GM19193 (cell line): ENCODE results near the gene MTFR1L.

ENCODE experiments used
- POLR2A ChIP-seq: IDR thresholded peaks from 4 replicates; pipeline ENCODE4 v1.6.1; 2011; ENCODE audit not compliant: insufficient read depth, insufficient read length; ENCODE audit errors: extremely low read depth

MTFR1L gene

GRCh38 chr1:25810341-25811299 is 9.1 kb upstream of the MTFR1L start:
- TF ChIP-seq POLR2A, result no peak

GRCh38 chr1:25811384-25812082 is 8.2 kb upstream of the MTFR1L start:
- no peak for TF ChIP-seq POLR2A

GRCh38 chr1:25813071-25813733 is 6.6 kb upstream of the MTFR1L start:
- TF ChIP-seq POLR2A, result no peak

GRCh38 chr1:25813734-25814471 is 5.9 kb upstream of the MTFR1L start:
- TF ChIP-seq POLR2A, result no peak

GRCh38 chr1:25814549-25815087 is 5.1 kb upstream of the MTFR1L start:
- no peak for TF ChIP-seq POLR2A

GRCh38 chr1:25815208-25816111 is 4.3 kb upstream of the MTFR1L start:
- TF ChIP-seq POLR2A, result no peak

- TF ChIP-seq POLR2A, result no peak
These were observed 3.5 kb upstream of the MTFR1L start for GRCh38 chr1:25816112-25816718.

- no peak for TF ChIP-seq POLR2A
These were observed 1.8 kb upstream of the MTFR1L start for GRCh38 chr1:25817840-25818501.

GRCh38 chr1:25818569-25818968 is 1.2 kb upstream of the MTFR1L start:
- TF ChIP-seq POLR2A, result no peak

GRCh38 chr1:25820247-25821111 is 725 bp downstream of the MTFR1L start:
- TF ChIP-seq POLR2A, result no peak

GRCh38 chr1:25821112-25821476 is 1.3 kb downstream of the MTFR1L start:
- TF ChIP-seq POLR2A, result no peak
